Heart right ventricle (tissue), 16 donors: ENCODE data around the gene STARD3NL. TPM values are rescaled to one million over a fixed set of nuclear protein-coding genes. Genes with fewer than 3 reads are reported as not detected.

ENCODE experiments used
- ATAC-seq, 8 donors: fragments of 200-7000 bp; cut with Tn5 transposase; one replicate each; pipeline ENCODE4 v1.9.1; 2020; ENCODE audit warnings: mild to moderate bottlenecking in 8 of 8, moderate library complexity in 8 of 8, moderate number of reproducible peaks in 1 of 8
- DNase-seq, 2 donors: peaks; one replicate each; pipeline ENCODE4 v3.0.0-alpha.2; 2020
- H3K27ac ChIP-seq, 10 donors: fragments of 200-600 bp; sonication (generic) in 2 of 10; one replicate each; pipeline versions ENCODE4 v1.5.0 to v1.8.0; 2020 to 2022; ENCODE audit warnings: mild to moderate bottlenecking in 3 of 10
- H3K27me3 ChIP-seq, 7 donors: fragments of 200-600 bp; one replicate each; pipeline ENCODE4 v1.8.0; 2021 to 2022; ENCODE audit warnings: mild to moderate bottlenecking in 2 of 7
- H3K36me3 ChIP-seq, 9 donors: fragments of 200-600 bp; sonication (generic) in 1 of 9; one replicate each; pipeline versions ENCODE4 v1.5.0 to v1.8.0; 2020 to 2022; ENCODE audit warnings: mild to moderate bottlenecking in 2 of 9
- H3K4me1 ChIP-seq, 9 donors: fragments of 200-600 bp; sonication (generic) in 1 of 9; one replicate each; pipeline versions ENCODE4 v1.5.0 to v1.8.0; 2020 to 2022; ENCODE audit warnings: mild to moderate bottlenecking in 4 of 9
- H3K4me3 ChIP-seq, 10 donors: fragments of 200-600 bp; sonication (generic) in 2 of 10; one replicate each; pipeline versions ENCODE4 v1.5.0 to v1.8.0; 2020 to 2022; ENCODE audit warnings: mild to moderate bottlenecking in 7 of 10, moderate library complexity in 2 of 10
- H3K9me3 ChIP-seq, 11 donors: fragments of 200-600 bp in 10 of 11; sonication (generic) in 2 of 11; one replicate each; pipeline versions ENCODE4 v1.5.0 to v1.8.0; 2013 to 2022; ENCODE audit warnings: mild to moderate bottlenecking in 2 of 11, control low read depth in 1 of 11, moderate library complexity in 1 of 11
- WGBS, 2 donors: extraction: QIAGEN DNeasy Blood & Tissue Kit; methylation state at CpG; one replicate each; pipeline ENCODE4 v1.1.7; 2013; ENCODE audit warnings: inconsistent platforms in 1 of 2; 5-methylcytosine and 5-hydroxymethylcytosine counted together
- intact Hi-C, 10 donors: fragments of 100-400 bp; cut with DNase I; formaldehyde crosslinking; loops; one replicate each; pipeline versions ENCODE4 v1.11.1 to v1.14.2; 2022
- polyA plus RNA-seq, 2 donors: library from polyadenylated mRNA; stranded (reverse); fragments of 200-250 nt; gene quantifications; one replicate each; pipeline ENCODE4 v1.2.3, GENCODE V29; 2013
- total RNA-seq, 10 donors: library from RNA; stranded (reverse); fragmentation: NEBNext Ultra II Directional in 3 of 10; extraction: Animal tissue kit (Norgen Biotek cat#: 25700) in 3 of 10; gene quantifications; one replicate each; pipeline versions ENCODE4 v1.2.1 to v1.2.4, GENCODE V29; 2021 to 2023
- TF ChIP-seq, protein P1 (sequence below), 9 donors: fragments of 200-600 bp; sonication (generic) in 2 of 9; IDR thresholded peaks; one replicate each; pipeline versions ENCODE4 v1.5.0 to v1.8.0; 2021 to 2022; ENCODE audit warnings: antibody characterized with exemption in 9 of 9, mild to moderate bottlenecking in 5 of 9, moderate library complexity in 1 of 9
- donor health status: Arrhythmogenic right ventricular cardiomyopathy.
- donor health status: ischemic (EF 13 %, LVEDD 7.1; RV severe dilation, severe dysfunction).
- donor health status: healthy with polysubstance abuse.
- donor health status: DM: no; HTN: yes; CAD: no.
- donor health status: DM: no; HTN: no; CAD: no.
- donor health status: ischemic (EF 25% LVEDD 6.9; RV normal size, moderate dysfunction).
- donor health status: ischemic (EF 25% LVEDD 5.7; RV mildly dilated, moderate dysfunction).
- donor health status: healthy.
- donor health status: DM: yes; HTN: yes; CAD: no.
- donor health status: Ischemic cardiomyopathy.
- donor health status: ischemic (EF 35%, LVEDD 5.7; RV mildly dilated, moderate dysfunction).
- donor health status: nonischemic (EF 11% LVEDD 7.7; RV severe dilation, severe dysfunction).
- donor health status: DM: yes; HTN: yes; CAD: no.
- donor health status: PGD.
- donor health status: ischemic (EF 29% LVEDD 5.4; RV normal size, mild dysfunction).
- donor health status: nonischemic (EF 23%, LVEDD 6.1; RV moderate dilation, normal function).

The STARD3NL gene
- total and polyA plus RNA-seq, 12 donors, result 11.9 to 29.3 (median 24.1) TPM

- WGBS, 2 donors, result 82 to 86% methylated on average over 4 of the region's 4 CpGs
- no peak for ATAC-seq
- Histone ChIP-seq H3K27ac (peak overlapping the region in 1 of 10 donors; percentile 38), H3K9me3 (no peaks in the 10 kb centered on the region), H3K27me3 (peaks cover 0 to 3% (median 0%) of the 10 kb centered on the region in 7 donors), H3K4me1 (peaks cover 0 to 11% (median 0%) of the 10 kb centered on the region in 9 donors), H3K36me3 (no peaks in the 10 kb centered on the region), H3K4me3 (peak overlapping the region in 1 of 10 donors; percentile 21)
- no peak for DNase-seq
- intact Hi-C loops, result no loop called here
- TF ChIP-seq, protein P1, sequence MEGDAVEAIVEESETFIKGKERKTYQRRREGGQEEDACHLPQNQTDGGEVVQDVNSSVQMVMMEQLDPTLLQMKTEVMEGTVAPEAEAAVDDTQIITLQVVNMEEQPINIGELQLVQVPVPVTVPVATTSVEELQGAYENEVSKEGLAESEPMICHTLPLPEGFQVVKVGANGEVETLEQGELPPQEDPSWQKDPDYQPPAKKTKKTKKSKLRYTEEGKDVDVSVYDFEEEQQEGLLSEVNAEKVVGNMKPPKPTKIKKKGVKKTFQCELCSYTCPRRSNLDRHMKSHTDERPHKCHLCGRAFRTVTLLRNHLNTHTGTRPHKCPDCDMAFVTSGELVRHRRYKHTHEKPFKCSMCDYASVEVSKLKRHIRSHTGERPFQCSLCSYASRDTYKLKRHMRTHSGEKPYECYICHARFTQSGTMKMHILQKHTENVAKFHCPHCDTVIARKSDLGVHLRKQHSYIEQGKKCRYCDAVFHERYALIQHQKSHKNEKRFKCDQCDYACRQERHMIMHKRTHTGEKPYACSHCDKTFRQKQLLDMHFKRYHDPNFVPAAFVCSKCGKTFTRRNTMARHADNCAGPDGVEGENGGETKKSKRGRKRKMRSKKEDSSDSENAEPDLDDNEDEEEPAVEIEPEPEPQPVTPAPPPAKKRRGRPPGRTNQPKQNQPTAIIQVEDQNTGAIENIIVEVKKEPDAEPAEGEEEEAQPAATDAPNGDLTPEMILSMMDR (IDR thresholded peaks at IDR 0.05), result no peak
These were observed 96.4 kb downstream of the STARD3NL start for GRCh38 chr7:38274486-38274885.

GRCh38 chr7:38274927-38275620 is 97.0 kb downstream of the STARD3NL start:
- Histone ChIP-seq H3K27me3 (peaks cover 0 to 3% (median 0%) of the 10 kb centered on the region in 7 donors), H3K4me3 (peak overlapping the region in 1 of 10 donors; percentile 4), H3K27ac (peak overlapping the region in 1 of 10 donors; percentile 38), H3K9me3 (no peaks in the 10 kb centered on the region), H3K36me3 (no peaks in the 10 kb centered on the region), H3K4me1 (peaks cover 0 to 11% (median 0%) of the 10 kb centered on the region in 9 donors)
- WGBS, 2 donors, result 85 to 88% methylated on average over 3 of the region's 3 CpGs
- DNase-seq (no peak), ATAC-seq (no peak)
- TF ChIP-seq, protein P1 (IDR thresholded peaks at IDR 0.05), result no peak
- intact Hi-C loops, result no loop called here

- intact Hi-C loops, result no loop called here
- TF ChIP-seq, protein P1 (IDR thresholded peaks at IDR 0.05), result no peak
- peaks cover 0 to 11% (median 0%) of the 10 kb centered on the region in 9 donors for H3K4me1 ChIP-seq
- no peak overlapping the region for H3K4me3 ChIP-seq
- no peaks in the 10 kb centered on the region for H3K36me3 ChIP-seq
- 67 to 74% methylated on average over 6 of the region's 6 CpGs for WGBS, 2 donors
- DNase-seq, result no peak
- H3K9me3 ChIP-seq, result no peaks in the 10 kb centered on the region
- H3K27ac ChIP-seq, result peak overlapping the region in 1 of 10 donors; percentile 21
- no peak for ATAC-seq
- peaks cover 0 to 3% (median 0%) of the 10 kb centered on the region in 7 donors for H3K27me3 ChIP-seq
These were observed 98.2 kb downstream of the STARD3NL start for GRCh38 chr7:38276096-38276877.

DNA sequence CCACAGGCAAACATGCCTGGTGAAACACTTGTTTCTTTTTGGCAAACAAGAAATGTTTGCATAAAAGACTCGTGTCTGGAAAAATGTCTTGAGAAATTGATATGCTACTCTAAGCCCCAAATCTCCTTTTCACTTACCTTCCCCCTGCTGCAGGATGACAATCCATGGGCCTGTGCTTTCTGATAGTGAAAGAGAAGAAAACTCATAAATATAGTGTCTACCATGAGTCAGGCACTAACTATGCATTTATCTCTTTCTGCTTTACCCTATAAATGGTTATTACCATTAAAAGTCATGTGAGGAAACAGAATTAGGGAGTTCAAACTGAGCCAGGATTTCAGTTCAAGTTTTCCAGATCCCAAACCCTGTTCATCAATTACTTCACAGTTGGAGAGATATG is 102.0 kb downstream of the STARD3NL start:
- DNase-seq (no peak), ATAC-seq (no peak)
- H3K4me1 ChIP-seq, result peaks cover 0 to 19% (median 0%) of the 10 kb centered on the region in 9 donors
- intact Hi-C loops, result no loop called here
- peaks cover 0 to 3% (median 0%) of the 10 kb centered on the region in 7 donors for H3K27me3 ChIP-seq
- H3K36me3 ChIP-seq, result no peaks in the 10 kb centered on the region
- H3K27ac ChIP-seq, result no peak overlapping the region
- WGBS, 2 donors, result 23 to 68% methylated on average over 1 of the region's 1 CpG
- H3K9me3 ChIP-seq, result no peaks in the 10 kb centered on the region
- H3K4me3 ChIP-seq, result no peak overlapping the region
- TF ChIP-seq, protein P1 (IDR thresholded peaks at IDR 0.05), result no peak
